GM12874 (cell line): Measurements from ENCODE around the gene RNF5.

Experiments
- CTCF ChIP-seq: IDR thresholded peaks from 2 replicates; pipeline ENCODE4 v1.5.1; 2011; ENCODE audit warnings: low read depth, mild to moderate bottlenecking, control low read depth, low read length, moderate library complexity; ENCODE audit not compliant: insufficient read depth

The RNF5 gene

GRCh38 chr6:32198866-32199265 is 20.7 kb downstream of the RNF5 start:
- no peak for TF ChIP-seq CTCF

GRCh38 chr6:32200711-32201475 is 22.7 kb downstream of the RNF5 start:
- TF ChIP-seq CTCF, result no peak

- TF ChIP-seq CTCF, result no peak
Measured at GRCh38 chr6:32202186-32202585, 24.0 kb downstream of the RNF5 start.

GRCh38 chr6:32203426-32204267 is 25.4 kb downstream of the RNF5 start:
- no peak for TF ChIP-seq CTCF

GRCh38 chr6:32204268-32204715 is 26.1 kb downstream of the RNF5 start:
- no peak for TF ChIP-seq CTCF

- no peak for TF ChIP-seq CTCF
Measured at GRCh38 chr6:32208996-32209395, 30.8 kb downstream of the RNF5 start.

GRCh38 chr6:32210191-32210601 is 32.0 kb downstream of the RNF5 start:
- no peak for TF ChIP-seq CTCF
